ENCODE measurements around the gene EDAR.

DNA sequence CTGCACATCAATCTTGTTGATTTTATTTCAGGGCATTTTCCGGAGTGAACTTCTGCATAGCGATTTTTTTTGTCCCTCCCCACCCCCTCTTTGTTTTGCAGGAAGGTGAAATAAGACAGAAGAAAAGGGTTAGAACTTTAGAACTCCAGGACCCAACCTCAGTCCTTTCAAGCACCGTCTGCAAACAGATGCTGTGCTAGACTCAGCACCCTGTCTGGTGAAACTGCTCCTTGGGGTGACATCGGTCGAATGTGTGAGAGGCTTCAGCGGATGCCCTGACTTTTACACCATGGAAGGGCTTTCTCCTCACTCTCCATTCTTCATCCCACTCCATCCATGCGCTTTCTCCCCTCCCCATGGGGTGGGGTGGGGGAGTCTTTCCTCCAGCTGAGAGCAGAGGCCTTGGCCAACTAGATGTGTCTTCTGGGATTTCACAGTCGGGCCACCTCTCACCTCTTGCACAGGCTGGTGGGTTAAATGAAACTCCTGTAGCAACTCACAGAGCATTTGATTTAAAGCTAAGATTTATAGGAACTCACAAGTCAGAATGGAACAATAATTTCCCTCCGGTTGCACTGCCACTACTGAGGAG, 43.3 kb upstream of the EDAR start:
- TF ChIP-seq FOXM1 (IDR thresholded peaks at IDR 0.05; ENCODE audit: borderline replicate concordance, low read depth) (no peak), REST (IDR thresholded peaks at IDR 0.05; ENCODE audit: low read depth) (no peak), YY1 (IDR thresholded peaks at IDR 0.05; ENCODE audit: low read depth) (no peak), NFIC (IDR thresholded peaks at IDR 0.05) (no peak), EP300 (IDR thresholded peaks at IDR 0.05; ENCODE audit: borderline replicate concordance) (no peak)

Data from Ishikawa (cell line).